ENCODE results near the gene TDRD12.
A peak's percentile ranks its signal among the peaks of the same experiment; 100 is the strongest.

TDRD12 gene

DNA sequence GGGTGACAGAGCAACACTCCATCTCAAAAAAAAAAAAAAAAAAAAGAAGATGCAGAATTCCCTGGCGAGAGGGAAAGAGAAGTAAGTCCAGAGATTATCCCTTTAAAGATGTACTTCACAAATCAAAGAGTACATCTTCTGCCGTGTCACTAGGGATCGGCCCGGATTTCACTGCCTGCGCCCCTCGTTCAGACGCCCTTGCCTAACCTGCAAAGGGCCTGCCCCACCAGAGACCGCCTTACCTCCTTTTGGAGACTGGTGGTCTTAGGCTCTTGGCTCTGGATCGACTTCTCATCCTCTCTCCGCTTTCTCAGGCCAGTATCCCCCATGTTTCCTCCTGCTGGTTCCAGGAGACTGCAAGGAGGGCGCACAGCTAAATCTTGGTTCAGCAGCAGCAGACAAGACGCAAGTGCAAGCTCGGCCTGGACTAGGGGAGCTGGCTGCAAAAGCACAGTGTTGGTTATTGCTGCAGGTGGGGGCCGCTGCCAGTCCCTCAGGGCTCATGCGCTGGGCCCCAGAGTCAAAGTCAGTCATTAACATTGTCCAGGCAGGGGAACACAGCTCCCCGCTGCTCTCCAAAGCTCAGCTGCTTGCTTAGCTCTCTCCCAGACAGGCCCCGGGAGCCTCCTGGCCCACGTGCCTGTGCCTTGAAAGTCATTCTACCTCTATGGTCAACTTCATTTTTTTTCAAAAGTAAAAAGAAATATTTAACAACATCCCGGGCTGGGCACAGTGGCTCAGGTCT, 148.8 kb downstream of the TDRD12 start:
- ATAC-seq (no peak), DNase-seq (no peak)
- Mint-ChIP-seq H3K4me1 (no peaks in the 10 kb centered on the region), H3K27me3 (no peaks in the 10 kb centered on the region), H3K9me3 (no peaks in the 10 kb centered on the region), H3K4me3 (no peak overlapping the region), H3K27ac (no peak overlapping the region)

DNA sequence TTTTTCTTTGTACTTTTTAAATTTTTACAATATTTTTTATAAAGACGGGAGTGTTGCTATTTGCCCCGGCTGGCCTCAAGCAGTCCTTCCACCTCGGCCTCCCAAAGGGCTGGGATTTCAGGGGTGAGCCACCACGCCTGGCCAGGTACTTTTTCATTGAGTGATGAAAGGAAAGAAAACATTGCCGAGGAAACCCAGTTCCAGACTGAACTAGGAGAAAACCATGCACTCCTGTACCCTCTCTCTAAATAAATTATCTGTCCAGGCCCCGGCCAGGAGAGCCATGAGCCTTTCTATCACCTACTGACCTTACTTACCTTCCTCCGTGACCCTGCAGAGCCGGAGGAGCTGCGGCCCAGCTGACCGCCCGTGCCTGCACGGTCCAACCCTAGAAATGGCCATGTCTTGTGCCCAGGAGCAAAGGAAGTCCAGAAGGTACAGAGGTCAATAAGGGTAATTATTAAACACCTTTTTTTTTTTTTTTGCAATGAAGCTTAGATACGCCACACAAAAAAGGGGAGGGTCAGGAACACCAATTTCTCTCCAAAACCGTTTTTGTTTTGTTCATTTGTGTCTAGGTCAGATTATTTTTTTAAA, 149.9 kb downstream of the TDRD12 start, which contains the start of gene SLC7A9:
SLC7A9 (minus strand) TSS at position 399 of the 597 bp plus-strand sequence. CDS start 1,233 bp downstream, outside the sequence.
- DNase-seq (no peak), ATAC-seq (no peak)
- Mint-ChIP-seq H3K4me3 (no peak within 1 kb of the TSS), H3K4me1 (no peaks in the 10 kb centered on the region), H3K27me3 (no peaks in the 10 kb centered on the region), H3K9me3 (no peaks in the 10 kb centered on the region), H3K27ac (no peak within 1 kb of the TSS)

DNA sequence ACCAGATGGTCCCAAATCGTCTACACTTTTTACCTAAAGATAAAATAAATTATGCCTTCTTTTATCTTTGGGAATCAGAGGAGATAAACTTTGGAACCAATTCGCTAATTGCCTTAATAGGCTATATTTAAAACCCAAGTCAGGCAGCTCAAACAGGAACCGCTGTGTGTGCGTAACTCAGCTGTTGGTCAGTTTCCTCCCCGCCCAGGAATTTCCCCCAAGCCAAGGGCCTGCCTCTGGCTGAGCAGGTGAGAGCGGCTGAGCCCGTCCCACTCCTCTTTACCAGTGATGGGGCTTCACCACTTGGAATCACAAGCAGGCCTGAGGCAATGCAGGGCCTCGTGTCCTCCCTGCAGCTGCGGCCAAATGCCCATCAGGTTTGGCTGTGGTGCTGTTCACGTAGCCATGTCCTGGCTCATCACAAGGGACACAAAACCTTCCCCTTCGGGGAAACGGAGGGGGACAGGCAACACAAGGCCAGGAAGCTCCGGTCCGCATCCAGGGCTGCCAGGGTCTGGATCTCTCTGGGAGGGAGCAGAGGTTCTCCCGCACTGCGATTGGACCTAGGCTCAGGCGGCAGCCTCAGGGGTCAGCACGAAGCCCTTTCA, 150.5 kb downstream of the TDRD12 start:
- H3K4me3 Mint-ChIP-seq = no peak overlapping the region
- no peaks in the 10 kb centered on the region for H3K4me1 Mint-ChIP-seq
- no peak for ATAC-seq
- no peaks in the 10 kb centered on the region for H3K9me3 Mint-ChIP-seq
- no peak for DNase-seq
- H3K27ac Mint-ChIP-seq = no peak overlapping the region
- no peaks in the 10 kb centered on the region for H3K27me3 Mint-ChIP-seq

DNA sequence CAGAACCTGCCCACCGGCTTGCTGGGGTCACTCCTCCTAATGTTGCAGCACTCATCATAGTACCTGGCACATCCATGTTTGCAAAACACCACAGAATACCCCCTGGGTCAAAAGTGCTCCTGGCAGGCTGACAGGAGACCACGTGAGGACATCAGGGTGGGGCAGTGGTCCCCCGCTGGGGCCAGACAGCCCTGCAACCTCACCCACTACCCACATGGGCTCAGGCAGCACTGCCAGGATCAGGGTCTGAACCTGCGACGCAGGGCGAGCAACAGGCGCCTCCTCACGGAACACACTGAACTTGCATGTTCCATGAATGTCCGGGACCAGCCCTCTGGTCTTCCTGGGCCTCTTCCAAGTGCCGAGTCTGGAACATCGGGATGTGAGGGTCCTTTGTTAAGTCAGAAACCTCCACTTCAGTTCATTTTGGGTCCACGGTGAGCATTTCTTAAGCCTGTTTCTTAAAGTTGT, 151.4 kb downstream of the TDRD12 start:
- no peak for DNase-seq
- H3K27ac Mint-ChIP-seq = no peak overlapping the region
- H3K4me1 Mint-ChIP-seq = no peaks in the 10 kb centered on the region
- no peaks in the 10 kb centered on the region for H3K27me3 Mint-ChIP-seq
- H3K4me3 Mint-ChIP-seq = no peak overlapping the region
- no peak for ATAC-seq
- no peaks in the 10 kb centered on the region for H3K9me3 Mint-ChIP-seq

DNA sequence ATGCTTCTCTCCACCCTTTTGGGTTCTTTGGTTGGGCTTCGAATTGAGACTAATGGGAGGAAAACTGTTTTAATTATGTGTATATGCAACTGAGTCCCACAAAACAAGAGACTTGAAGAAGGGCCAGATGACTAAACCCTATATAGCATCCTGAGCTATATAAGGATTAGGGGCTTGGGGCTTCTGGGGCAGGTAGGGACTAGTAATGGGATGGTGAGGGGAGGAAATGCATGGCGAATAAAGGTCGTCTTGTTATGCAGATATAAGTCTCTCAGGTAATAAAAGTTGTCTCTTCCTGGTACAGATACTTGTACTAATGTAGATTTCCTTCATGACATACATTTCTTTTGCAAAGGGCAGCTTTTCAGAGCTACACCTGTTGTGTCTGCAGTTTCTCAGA, 152.8 kb downstream of the TDRD12 start:
- no peak overlapping the region for H3K27ac Mint-ChIP-seq
- H3K27me3 Mint-ChIP-seq = no peaks in the 10 kb centered on the region
- H3K9me3 Mint-ChIP-seq = no peaks in the 10 kb centered on the region
- DNase-seq = no peak
- H3K4me1 Mint-ChIP-seq = no peaks in the 10 kb centered on the region
- H3K4me3 Mint-ChIP-seq = no peak overlapping the region
- ATAC-seq = no peak

DNA sequence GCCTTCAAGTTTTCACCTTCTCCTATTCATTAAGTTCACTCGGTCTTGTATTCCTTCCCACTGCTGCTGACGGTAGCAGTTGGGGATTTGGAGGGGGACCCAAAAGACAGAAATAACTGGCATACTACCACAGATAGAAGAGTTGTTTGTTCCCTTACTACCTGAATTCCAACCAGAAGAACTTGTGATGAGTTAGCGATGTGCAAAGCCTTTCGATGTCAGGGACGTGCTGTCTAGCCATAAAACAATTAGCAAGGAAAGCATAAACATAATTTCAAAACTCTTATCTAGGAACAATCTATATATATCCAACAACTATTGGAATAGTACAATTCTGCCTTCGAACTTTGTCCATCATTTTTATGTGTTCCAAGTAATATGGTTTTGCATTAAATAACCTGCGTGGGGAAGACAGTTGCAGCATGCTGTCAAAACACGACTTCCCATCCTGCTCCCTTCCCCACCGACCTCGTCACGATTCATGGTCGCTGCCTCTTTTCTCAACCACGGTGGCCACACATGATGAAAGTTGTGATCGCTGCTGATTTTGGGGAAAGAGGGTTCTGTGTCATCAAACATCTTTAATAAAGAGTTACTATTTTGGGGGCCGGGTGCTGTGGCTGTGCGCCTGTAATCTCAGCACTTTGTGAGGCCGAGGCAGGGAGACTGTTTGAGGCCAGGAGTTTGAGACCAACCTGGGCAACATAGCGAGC, 153.8 kb downstream of the TDRD12 start:
- H3K9me3 Mint-ChIP-seq = no peaks in the 10 kb centered on the region
- H3K4me1 Mint-ChIP-seq = no peaks in the 10 kb centered on the region
- no peak overlapping the region for H3K27ac Mint-ChIP-seq
- H3K27me3 Mint-ChIP-seq = no peaks in the 10 kb centered on the region
- peak; percentile 58 for ATAC-seq
- peak in 1 of 2 donors; percentile 29 for DNase-seq
- H3K4me3 Mint-ChIP-seq = no peak overlapping the region

DNA sequence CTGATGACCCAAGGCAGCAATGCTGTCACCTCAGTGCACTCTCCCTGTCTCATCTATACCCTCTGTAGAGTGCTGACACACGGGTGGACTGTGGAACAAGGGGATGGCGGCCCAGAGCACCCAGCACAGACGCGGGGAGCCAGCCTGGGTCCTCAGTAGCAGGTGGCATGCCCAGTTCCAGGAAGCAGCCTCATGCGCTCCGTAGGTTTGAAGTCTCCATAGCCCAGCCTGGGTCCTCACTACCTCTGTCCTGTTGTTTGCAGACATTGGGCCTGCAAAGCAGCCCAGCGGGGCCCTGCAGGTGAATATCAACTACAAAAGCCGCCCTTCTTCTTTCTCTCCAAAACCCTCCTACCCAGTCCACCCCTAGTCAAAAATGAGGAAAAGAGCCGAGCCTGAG, 155.0 kb downstream of the TDRD12 start:
- H3K4me3 Mint-ChIP-seq = no peak overlapping the region
- ATAC-seq (no peak), DNase-seq (no peak)
- H3K27ac Mint-ChIP-seq = no peak overlapping the region
- H3K27me3 Mint-ChIP-seq = no peaks in the 10 kb centered on the region
- no peaks in the 10 kb centered on the region for H3K9me3 Mint-ChIP-seq
- no peaks in the 10 kb centered on the region for H3K4me1 Mint-ChIP-seq

DNA sequence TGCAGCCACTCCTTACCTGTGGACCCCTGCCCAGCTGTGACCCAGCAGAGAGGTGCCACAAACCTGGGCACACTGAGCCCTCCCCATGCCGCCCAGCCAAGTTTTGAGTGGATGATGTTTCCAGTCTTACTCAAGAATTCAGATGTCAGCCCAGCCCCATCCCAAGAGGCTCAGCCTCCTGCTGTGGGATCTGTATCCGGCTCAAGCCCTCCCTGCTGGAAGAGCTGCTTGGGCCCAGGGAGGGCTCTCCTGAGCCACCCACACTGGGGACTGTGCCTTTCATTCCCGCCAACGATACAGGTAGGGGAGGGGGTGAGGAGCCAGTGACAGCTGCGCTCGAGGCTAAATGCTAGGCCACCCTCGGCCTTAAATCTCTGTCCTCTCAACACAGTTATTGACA, 155.9 kb downstream of the TDRD12 start:
- Mint-ChIP-seq H3K4me1 (no peaks in the 10 kb centered on the region), H3K9me3 (no peaks in the 10 kb centered on the region), H3K27ac (no peak overlapping the region), H3K4me3 (no peak overlapping the region), H3K27me3 (no peaks in the 10 kb centered on the region)
- DNase-seq (no peak), ATAC-seq (no peak)

DNA sequence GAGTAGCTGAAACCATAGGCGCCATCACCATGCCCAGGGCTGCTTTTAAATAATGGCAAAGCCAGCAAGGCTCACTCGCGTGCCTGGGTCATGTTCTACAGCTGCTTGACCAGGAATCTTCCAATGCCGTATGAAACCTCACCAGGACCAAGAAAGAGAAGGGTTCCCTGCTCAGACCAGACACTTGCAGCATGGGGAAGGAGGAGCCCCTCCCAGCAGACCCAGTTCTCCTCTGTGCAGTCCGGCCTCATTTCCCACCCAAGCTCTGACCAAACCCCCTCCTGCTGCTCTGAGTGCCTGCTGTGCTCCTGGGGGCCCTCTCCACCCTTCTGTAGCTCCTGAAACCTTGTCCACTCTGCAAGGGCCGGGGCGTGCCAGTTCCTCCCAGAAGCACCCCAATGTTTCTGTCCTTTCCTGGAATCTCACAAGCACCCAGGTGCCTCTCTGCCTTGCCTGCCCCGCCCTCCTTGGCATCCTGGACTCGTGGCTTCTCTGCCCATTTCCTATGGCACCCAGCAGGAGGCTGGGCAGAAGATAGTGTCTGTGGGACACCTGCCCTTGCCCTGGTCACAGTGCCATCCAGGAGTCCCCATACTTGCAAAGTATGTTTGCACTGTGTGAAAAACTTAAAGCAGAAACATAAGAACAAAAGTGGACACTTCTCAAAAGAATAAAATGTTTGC, 156.8 kb downstream of the TDRD12 start:
- H3K27ac Mint-ChIP-seq = peak overlapping the region in 1 of 2 donors; percentile 30
- ATAC-seq (no peak), DNase-seq (no peak)
- H3K4me1 Mint-ChIP-seq = no peaks in the 10 kb centered on the region
- no peak overlapping the region for H3K4me3 Mint-ChIP-seq
- H3K27me3 Mint-ChIP-seq = no peaks in the 10 kb centered on the region
- no peaks in the 10 kb centered on the region for H3K9me3 Mint-ChIP-seq

DNA sequence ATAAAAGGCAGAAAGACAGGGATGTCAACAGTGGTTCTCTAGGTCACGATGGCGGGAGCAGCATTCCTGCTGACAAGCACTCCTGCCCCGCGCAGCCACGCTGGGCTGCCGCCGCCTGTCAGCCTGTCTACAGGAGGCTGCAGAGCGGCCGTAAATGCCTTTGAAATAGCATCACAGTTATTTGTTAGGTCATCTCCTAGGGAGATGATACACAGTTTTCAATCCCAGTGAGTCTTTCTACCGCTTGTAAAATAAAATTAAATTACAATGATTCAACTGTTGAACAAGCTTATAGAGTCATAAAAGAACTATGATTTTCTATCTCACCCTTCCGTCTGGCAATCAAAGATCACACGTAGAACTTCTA, 157.3 kb downstream of the TDRD12 start:
- H3K27ac Mint-ChIP-seq = no peak overlapping the region
- H3K27me3 Mint-ChIP-seq = no peaks in the 10 kb centered on the region
- ATAC-seq (no peak), DNase-seq (no peak)
- no peaks in the 10 kb centered on the region for H3K9me3 Mint-ChIP-seq
- H3K4me1 Mint-ChIP-seq = no peaks in the 10 kb centered on the region
- H3K4me3 Mint-ChIP-seq = no peak overlapping the region
